Measurements from ENCODE around the gene MBD4. TPM values are rescaled to one million over a fixed set of nuclear protein-coding genes. Genes with fewer than 3 reads are reported as not detected.

MBD4 gene
- total and polyA plus RNA-seq, 2 experiments from 2014 or later: 33.9 to 59.3 TPM

DNA sequence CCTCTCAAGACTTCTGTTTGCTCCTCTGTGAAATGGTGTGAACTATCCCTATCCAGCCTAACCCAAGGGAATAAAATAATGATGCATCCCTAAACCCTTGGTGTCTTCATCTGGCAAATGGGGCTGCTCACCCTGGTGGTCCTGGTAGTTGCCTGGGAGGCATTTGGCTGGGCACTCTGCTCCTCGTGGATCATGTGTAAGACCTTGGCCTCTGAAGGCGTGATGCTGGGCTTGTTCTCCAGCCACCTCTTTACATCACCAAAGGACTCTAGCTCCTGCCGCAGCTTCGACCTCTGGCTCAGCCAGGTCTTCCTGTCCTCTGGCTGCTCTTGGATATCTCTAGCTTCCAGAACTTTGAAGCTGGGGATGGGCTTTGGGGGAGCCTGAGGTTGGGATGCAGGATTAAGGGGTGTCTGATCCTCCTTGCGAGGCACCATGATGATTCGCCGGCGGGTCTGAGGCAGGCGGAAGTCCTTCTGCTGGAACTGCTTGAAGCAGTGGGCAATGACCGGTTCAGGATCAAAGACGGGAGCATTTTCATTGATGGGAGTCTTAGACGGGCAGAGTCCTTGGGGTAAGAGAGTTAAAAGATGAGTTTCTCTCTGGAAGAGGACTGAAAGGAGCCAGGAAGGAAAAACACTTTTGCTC, 18.4 kb downstream of the MBD4 start:
- no peaks in the 10 kb centered on the region for H3K79me2 ChIP-seq (replicated peaks; ENCODE audit: insufficient read depth)
- H3F3A ChIP-seq (replicated peaks; ENCODE audit: low read depth): 0 out of 2 replicates have a peak, but pooled peaks cover 3% of the 10 kb centered on the region
- Mint-ChIP-seq H3K27ac (no peak overlapping the region), H3K27me3 (ENCODE audit: insufficient read depth, low read depth, poor library complexity) (peaks cover 14% of the 10 kb centered on the region), H3K4me3 (no peak overlapping the region), H3K9me3 (no peaks in the 10 kb centered on the region; the same call in 2 of the 3 replicates), H3K4me1 (peaks cover 37% of the 10 kb centered on the region), H3K36me3 (ENCODE audit: low read depth) (no peaks in the 10 kb centered on the region)
- no peak overlapping the region for H3K4me3 ChIP-seq
- DNase-seq (ENCODE audit: low spot score) (no peak), ATAC-seq (no peak)
- H3K4me1 ChIP-seq (ENCODE audit: insufficient read depth): peaks cover 21% of the 10 kb centered on the region
- no peaks in the 10 kb centered on the region for H3K27me3 ChIP-seq (ENCODE audit: insufficient read depth)
- no peaks in the 10 kb centered on the region for H3K36me3 ChIP-seq (ENCODE audit: insufficient read depth)
- H3K9me2 ChIP-seq (ENCODE audit: insufficient read depth): 0 out of 2 replicates have a peak, but pooled peaks cover 3% of the 10 kb centered on the region
- H3K4me2 ChIP-seq: no peak overlapping the region
- no peak overlapping the region for H2AFZ ChIP-seq
- no peak overlapping the region for H3K27ac ChIP-seq (ENCODE audit: low read depth)
- TF ChIP-seq CTCF (conservative IDR thresholded peaks at IDR 0.05; ENCODE audit: low read depth in 2 of 2): no peak
- TF ChIP-seq STAT1 (IDR thresholded peaks at IDR 0.05; ENCODE audit: unreplicated experiment): no peak
- TF ChIP-seq, protein P1, sequence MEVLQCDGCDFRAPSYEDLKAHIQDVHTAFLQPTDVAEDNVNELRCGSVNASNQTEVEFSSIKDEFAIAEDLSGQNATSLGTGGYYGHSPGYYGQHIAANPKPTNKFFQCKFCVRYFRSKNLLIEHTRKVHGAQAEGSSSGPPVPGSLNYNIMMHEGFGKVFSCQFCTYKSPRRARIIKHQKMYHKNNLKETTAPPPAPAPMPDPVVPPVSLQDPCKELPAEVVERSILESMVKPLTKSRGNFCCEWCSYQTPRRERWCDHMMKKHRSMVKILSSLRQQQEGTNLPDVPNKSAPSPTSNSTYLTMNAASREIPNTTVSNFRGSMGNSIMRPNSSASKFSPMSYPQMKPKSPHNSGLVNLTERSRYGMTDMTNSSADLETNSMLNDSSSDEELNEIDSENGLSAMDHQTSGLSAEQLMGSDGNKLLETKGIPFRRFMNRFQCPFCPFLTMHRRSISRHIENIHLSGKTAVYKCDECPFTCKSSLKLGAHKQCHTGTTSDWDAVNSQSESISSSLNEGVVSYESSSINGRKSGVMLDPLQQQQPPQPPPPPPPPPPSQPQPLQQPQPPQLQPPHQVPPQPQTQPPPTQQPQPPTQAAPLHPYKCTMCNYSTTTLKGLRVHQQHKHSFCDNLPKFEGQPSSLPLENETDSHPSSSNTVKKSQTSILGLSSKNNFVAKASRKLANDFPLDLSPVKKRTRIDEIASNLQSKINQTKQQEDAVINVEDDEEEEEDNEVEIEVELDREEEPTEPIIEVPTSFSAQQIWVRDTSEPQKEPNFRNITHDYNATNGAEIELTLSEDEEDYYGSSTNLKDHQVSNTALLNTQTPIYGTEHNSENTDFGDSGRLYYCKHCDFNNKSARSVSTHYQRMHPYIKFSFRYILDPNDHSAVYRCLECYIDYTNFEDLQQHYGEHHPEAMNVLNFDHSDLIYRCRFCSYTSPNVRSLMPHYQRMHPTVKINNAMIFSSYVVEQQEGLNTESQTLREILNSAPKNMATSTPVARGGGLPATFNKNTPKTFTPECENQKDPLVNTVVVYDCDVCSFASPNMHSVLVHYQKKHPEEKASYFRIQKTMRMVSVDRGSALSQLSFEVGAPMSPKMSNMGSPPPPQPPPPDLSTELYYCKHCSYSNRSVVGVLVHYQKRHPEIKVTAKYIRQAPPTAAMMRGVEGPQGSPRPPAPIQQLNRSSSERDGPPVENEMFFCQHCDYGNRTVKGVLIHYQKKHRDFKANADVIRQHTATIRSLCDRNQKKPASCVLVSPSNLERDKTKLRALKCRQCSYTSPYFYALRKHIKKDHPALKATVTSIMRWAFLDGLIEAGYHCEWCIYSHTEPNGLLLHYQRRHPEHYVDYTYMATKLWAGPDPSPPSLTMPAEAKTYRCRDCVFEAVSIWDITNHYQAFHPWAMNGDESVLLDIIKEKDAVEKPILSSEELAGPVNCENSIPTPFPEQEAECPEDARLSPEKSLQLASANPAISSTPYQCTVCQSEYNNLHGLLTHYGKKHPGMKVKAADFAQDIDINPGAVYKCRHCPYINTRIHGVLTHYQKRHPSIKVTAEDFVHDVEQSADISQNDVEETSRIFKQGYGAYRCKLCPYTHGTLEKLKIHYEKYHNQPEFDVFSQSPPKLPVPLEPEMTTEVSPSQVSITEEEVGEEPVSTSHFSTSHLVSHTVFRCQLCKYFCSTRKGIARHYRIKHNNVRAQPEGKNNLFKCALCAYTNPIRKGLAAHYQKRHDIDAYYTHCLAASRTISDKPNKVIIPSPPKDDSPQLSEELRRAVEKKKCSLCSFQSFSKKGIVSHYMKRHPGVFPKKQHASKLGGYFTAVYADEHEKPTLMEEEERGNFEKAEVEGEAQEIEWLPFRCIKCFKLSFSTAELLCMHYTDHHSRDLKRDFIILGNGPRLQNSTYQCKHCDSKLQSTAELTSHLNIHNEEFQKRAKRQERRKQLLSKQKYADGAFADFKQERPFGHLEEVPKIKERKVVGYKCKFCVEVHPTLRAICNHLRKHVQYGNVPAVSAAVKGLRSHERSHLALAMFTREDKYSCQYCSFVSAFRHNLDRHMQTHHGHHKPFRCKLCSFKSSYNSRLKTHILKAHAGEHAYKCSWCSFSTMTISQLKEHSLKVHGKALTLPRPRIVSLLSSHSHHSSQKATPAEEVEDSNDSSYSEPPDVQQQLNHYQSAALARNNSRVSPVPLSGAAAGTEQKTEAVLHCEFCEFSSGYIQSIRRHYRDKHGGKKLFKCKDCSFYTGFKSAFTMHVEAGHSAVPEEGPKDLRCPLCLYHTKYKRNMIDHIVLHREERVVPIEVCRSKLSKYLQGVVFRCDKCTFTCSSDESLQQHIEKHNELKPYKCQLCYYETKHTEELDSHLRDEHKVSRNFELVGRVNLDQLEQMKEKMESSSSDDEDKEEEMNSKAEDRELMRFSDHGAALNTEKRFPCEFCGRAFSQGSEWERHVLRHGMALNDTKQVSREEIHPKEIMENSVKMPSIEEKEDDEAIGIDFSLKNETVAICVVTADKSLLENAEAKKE (CRISPR knock-in tag; IDR thresholded peaks at IDR 0.05): no peak
- TF ChIP-seq REST (IDR thresholded peaks at IDR 0.05; ENCODE audit: unreplicated experiment): no peak
- H4K20me1 ChIP-seq (replicated peaks; ENCODE audit: insufficient read depth): no peaks in the 10 kb centered on the region
